HG02840 (cell line): Measurements from ENCODE around the gene PRR7.
"Not testable (repeated sequence)": the region's sequence is repeated elsewhere in the genome, so short reads cannot be mapped to it uniquely, and the experiment has no call there.

Experiments used
- ATAC-seq: cut with Tn5 transposase; IDR thresholded peaks from one replicate; pipeline ENCODE4 v1.9.1; 2021; ENCODE audit warnings: mild to moderate bottlenecking, moderate library complexity, moderate number of reproducible peaks; ENCODE audit not compliant: unreplicated experiment, low FRiP score

PRR7 gene

GRCh38 chr5:177446200-177447065 lies at the start of gene PRR7:
PRR7 (plus strand) TSS chr5:177446814; CDS start chr5:177455068, 8,254 bp downstream.
- peak; percentile 41 for ATAC-seq

- no peak for ATAC-seq
These were observed 48.7 kb upstream of the PRR7 start for GRCh38 chr5:177397875-177398390.

- no peak for ATAC-seq
These were observed 46.4 kb upstream of the PRR7 start, which contains the start of gene PFN3 for GRCh38 chr5:177399997-177400868. PFN3 (minus strand) TSS chr5:177400661; CDS start chr5:177400576, 85 bp downstream.

- no peak for ATAC-seq
These were observed 44.2 kb upstream of the PRR7 start for GRCh38 chr5:177402271-177403043.

GRCh38 chr5:177403102-177403791 lies 43.4 kb upstream of the PRR7 start:
- ATAC-seq = no peak

GRCh38 chr5:177403792-177404640 lies 42.6 kb upstream of the PRR7 start:
- peak; percentile 64 for ATAC-seq

GRCh38 chr5:177404641-177405179 lies 41.9 kb upstream of the PRR7 start:
- no peak for ATAC-seq

- ATAC-seq = no peak
These were observed 41.3 kb upstream of the PRR7 start for GRCh38 chr5:177405312-177405711.

- no peak for ATAC-seq
These were observed 40.8 kb upstream of the PRR7 start for GRCh38 chr5:177405805-177406204.

- ATAC-seq = no peak
These were observed 37.4 kb upstream of the PRR7 start, which contains the start of gene F12 for GRCh38 chr5:177409043-177409801. F12 (minus strand) TSS chr5:177409564; CDS start chr5:177409527, 37 bp downstream.

GRCh38 chr5:177410575-177410974 lies 36.0 kb upstream of the PRR7 start:
- no peak for ATAC-seq

- peak; percentile 51 for ATAC-seq
These were observed 33.9 kb upstream of the PRR7 start for GRCh38 chr5:177412603-177413233.

GRCh38 chr5:177414481-177414880 lies 32.1 kb upstream of the PRR7 start:
- ATAC-seq = no peak

- ATAC-seq = not testable (repeated sequence)
These were observed 29.5 kb upstream of the PRR7 start for GRCh38 chr5:177417081-177417480.

GRCh38 chr5:177419046-177419445 lies 27.6 kb upstream of the PRR7 start:
- no peak for ATAC-seq

GRCh38 chr5:177420472-177420871 lies 26.1 kb upstream of the PRR7 start:
- not testable (repeated sequence) for ATAC-seq
